GM19463 (cell line): ENCODE measurements around the gene DNM1L.

ENCODE experiments used
- ATAC-seq: cut with Tn5 transposase; IDR thresholded peaks from one replicate; pipeline ENCODE4 v1.9.1; 2021; ENCODE audit warnings: mild to moderate bottlenecking, moderate library complexity; ENCODE audit not compliant: unreplicated experiment

The DNM1L gene

DNA sequence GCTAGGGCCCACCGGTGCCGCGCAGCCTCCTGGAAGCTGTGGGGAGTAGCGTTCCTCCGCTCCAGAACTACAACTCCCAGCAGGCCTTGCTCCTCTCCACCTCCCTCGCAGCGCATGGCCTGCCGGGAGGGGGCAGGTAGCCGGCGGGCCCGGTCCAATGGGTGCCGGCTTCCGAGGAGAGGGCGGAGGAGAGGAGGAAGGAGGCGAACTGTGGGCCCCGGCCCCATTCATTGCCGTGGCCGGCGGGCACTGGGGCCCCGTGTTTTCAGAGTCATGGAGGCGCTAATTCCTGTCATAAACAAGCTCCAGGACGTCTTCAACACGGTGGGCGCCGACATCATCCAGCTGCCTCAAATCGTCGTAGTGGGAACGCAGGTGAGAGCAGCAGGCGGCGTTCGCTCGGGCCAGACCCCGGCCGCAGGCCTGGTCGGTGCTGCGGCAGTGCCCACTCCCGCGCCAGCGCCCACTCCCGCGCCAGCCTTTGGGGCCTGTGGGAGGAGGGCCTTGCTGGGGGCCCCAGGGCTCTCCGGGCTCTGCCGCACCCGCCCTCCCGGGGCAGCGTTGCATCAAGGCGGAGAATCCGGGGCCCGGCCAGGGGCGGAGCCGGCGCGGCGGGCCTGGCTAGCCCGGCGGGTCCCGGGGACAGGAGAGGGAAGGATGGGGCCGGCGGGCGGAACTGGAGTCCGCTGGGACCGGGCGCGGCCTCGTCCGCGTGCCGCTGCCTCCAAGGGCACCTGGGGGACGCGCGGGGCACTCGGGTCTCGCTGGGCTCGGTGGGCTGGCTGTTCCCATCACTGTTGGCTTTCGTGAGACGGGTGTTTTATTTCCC, at the start of gene DNM1L:
TSS of gene DNM1L (plus strand) at position 211 of the 829 bp plus-strand sequence. CDS start at position 274, 63 bp downstream.
- peak; percentile 95 for ATAC-seq

DNA sequence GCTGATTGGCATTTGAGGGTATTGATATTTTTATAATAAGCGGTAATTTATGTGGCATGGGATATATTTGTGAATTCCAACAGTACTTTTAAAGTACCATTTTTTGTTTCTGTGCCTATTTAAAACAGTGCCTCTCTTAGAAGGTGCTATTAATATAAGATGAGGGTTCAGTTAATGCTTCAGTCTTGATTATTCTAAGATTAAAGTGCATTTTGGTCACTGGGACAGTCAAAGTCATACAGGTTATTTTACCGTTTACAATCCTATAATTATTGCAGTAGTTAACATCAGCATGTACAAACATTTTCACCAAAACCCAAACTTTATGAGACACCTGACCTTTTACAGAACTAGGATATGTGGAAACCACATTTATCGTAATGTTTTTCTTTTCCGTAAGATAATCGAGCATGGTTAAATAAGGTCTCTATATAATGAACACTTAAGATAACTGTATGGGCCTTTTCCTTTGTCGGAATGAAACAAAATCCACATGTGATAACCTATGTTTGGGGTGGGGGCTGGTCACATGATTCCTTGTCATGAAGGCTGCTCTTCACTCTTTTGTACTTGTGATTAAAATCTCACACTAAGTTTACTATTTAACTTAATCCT, 37.7 kb upstream of the DNM1L start:
- ATAC-seq = no peak

DNA sequence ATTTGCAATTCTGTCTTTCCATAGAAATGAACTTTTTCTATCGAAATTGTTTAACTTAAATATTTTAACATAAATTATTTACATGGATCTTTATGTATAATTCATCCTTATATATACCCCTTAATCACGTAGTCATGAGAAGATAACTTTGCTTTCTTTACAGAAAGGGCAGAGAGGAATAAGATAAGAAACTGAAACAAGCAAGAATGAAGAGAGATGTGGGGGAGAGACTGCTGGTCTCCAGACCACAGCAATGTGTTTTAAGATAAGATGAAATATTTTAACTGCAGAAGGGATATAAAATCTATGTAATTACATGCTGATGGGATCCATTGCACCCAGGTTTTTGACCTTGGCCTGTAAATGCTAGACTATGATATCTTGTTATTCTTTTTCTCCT, 34.7 kb upstream of the DNM1L start:
- no peak for ATAC-seq

- no peak for ATAC-seq
Measured at GRCh38 chr12:32647275-32647674, 31.8 kb upstream of the DNM1L start.

- no peak for ATAC-seq
Measured at GRCh38 chr12:32650508-32650907, 28.6 kb upstream of the DNM1L start.

GRCh38 chr12:32651151-32651955, 27.7 kb upstream of the DNM1L start:
- no peak for ATAC-seq

DNA sequence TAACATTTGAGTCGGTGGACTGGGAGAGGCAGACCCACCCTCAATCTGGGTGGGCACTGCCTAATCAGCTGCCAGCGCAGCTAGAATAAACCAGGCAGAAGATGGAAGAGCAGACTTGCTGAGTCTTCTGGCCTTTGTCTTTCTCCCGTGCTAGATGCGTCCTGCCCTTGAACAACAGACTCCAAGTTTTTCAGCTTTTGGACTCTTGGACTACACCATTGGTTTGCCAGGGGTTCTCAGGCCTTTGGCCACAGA, 27.2 kb upstream of the DNM1L start:
- no peak for ATAC-seq

GRCh38 chr12:32659908-32660440, 19.1 kb upstream of the DNM1L start:
- no peak for ATAC-seq

GRCh38 chr12:32661706-32662105, 17.4 kb upstream of the DNM1L start:
- ATAC-seq = no peak

DNA sequence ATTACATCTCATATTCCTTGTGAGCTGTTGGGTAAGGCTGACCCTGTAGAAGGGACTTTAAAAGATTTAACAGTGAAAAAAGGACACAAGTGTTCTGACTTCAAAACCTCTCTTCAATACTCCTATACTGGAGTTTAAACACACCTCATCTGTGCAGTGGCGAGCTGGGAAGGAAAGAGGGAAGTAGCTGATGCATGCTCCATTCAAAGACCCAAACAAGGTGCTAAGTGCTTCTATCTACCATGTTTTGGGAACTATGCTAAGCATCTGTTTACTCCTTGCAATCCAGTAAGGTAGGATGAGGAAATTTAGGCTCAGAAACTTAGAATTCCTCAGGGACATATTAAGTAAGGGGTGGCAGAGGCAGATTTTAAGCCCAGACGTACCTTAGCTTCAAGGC, 16.4 kb upstream of the DNM1L start:
- no peak for ATAC-seq

DNA sequence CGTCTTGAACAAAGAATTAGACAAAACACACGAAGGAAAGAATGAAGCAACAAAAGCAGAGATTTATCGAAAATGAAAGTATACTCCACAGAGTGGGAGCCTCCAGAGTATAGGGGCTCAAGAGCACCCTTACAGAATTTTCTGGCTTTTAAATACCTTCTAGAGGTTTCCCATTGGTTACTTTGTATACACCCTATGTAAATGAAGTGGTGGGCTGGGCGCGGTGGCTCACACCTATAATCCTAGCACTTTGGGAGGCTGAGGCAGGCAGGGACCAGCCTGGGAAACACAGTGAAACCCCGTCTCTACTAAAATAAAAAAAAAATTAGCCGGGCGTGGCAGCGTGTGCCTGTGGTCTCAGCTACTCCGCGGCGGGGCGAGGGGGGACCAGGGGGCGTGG, 13.1 kb upstream of the DNM1L start:
- ATAC-seq = no peak

DNA sequence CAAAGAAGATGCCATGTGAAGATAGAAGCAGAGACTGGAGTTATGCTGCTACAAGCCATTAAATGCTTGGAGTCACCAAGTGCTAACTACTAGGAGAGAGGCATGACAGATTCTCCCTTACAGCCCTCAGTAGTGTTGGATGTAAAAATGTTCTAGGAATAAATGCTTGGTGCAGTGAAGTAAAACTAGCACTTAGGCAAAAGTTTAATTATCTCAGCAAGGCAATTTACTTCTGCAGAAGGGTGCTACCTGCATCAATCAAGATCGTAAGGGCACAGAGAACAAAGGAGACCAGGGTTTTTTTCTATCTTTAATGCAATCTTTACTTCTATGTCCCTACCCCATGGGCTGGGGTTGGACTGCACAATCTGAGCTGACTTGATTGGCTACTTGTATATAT, 9.5 kb upstream of the DNM1L start:
- ATAC-seq = no peak

- no peak for ATAC-seq
Measured at GRCh38 chr12:32671930-32672780, 6.9 kb upstream of the DNM1L start.

GRCh38 chr12:32679920-32680237, 778 bp downstream of the DNM1L start:
- no peak for ATAC-seq

GRCh38 chr12:32680787-32681186, 1.7 kb downstream of the DNM1L start:
- no peak for ATAC-seq

- no peak for ATAC-seq
Measured at GRCh38 chr12:32681272-32681671, 2.2 kb downstream of the DNM1L start.

GRCh38 chr12:32686340-32686739, 7.2 kb downstream of the DNM1L start:
- ATAC-seq = no peak

DNA sequence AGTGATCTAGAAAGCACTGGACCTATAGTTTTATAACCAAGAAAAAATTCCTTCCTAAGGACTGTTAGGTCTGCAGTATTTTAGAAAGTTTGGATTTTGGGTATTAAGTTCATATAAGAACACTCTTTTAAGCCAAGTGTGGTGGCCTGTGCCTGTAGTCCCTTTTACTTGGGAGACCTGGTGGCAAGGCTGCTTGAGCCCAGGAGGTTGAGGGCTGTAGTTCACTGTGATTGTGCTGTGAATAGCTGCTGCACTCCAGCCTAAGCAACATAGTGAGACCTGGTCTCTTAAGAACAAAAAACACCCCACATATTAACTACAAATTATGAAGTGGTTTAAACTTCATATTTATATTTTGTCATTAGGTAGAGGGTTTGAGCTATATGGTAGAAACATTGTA, 9.7 kb downstream of the DNM1L start:
- no peak for ATAC-seq

DNA sequence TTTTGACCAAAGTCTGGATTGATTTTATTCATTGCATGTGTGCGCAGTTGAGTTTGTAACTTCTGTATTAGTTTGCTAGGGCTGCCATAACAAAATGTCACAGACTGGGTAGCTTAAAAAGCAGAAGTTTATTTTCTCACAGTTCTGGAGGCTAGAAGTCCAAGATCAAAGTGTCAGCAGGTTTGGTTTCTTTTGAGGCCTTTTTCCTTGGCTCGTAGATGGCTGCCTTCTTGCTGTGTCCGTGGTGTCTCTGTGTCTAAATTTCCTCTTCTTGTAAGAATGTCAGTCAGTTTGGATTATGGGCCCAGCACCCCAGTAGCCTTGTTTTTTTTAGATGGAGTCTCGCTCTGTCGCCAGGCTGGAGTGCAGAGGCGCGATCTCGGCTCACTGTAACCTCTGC, 11.8 kb downstream of the DNM1L start:
- ATAC-seq = no peak

- no peak for ATAC-seq
Measured at GRCh38 chr12:32692358-32692757, 13.3 kb downstream of the DNM1L start.

GRCh38 chr12:32693036-32693435, 13.9 kb downstream of the DNM1L start:
- no peak for ATAC-seq
